PFSK-1 (cell line): ENCODE data around the gene KIF3A.

Experiments
- FOXP2 ChIP-seq: optimal IDR thresholded peaks from 2 replicates; pipeline ENCODE3; 2011; ENCODE audit warnings: borderline replicate concordance, control low read depth, inconsistent platforms; ENCODE audit not compliant: insufficient read depth; ENCODE audit errors: extremely low read length, extremely low read depth
- POLR2AphosphoS5 ChIP-seq: IDR thresholded peaks from 2 replicates; pipeline ENCODE4 v1.6.1; 2012; ENCODE audit warnings: low read depth, mild to moderate bottlenecking, control low read depth, low read length, moderate library complexity
- SIN3A ChIP-seq: IDR thresholded peaks from 2 replicates; pipeline ENCODE4 v1.6.1; 2012; ENCODE audit warnings: mild to moderate bottlenecking, low read length, moderate library complexity, borderline replicate concordance; ENCODE audit not compliant: insufficient read depth
- TAF1 ChIP-seq: IDR thresholded peaks from 2 replicates; pipeline ENCODE4 v1.6.1; 2012; ENCODE audit warnings: low read length, control low read depth, borderline replicate concordance; ENCODE audit not compliant: insufficient read depth
- TF ChIP-seq, protein P1 (sequence below), 2 experiments: IDR thresholded peaks; 2 replicates each; pipeline versions ENCODE4 v1.6.1 to v1.8.0; 2011 to 2012; ENCODE audit warnings: low read depth in 2 of 2, low read length in 2 of 2, control low read depth in 1 of 2, inconsistent platforms in 1 of 2, mild to moderate bottlenecking in 1 of 2, moderate library complexity in 1 of 2; ENCODE audit not compliant: insufficient read depth in 1 of 2

Gene KIF3A

GRCh38 chr5:132775476-132775961 is 38.2 kb upstream of the KIF3A start:
- TF ChIP-seq SIN3A (no peak), POLR2AphosphoS5 (no peak), FOXP2 (no peak), TAF1 (no peak)
- TF ChIP-seq, protein P1, sequence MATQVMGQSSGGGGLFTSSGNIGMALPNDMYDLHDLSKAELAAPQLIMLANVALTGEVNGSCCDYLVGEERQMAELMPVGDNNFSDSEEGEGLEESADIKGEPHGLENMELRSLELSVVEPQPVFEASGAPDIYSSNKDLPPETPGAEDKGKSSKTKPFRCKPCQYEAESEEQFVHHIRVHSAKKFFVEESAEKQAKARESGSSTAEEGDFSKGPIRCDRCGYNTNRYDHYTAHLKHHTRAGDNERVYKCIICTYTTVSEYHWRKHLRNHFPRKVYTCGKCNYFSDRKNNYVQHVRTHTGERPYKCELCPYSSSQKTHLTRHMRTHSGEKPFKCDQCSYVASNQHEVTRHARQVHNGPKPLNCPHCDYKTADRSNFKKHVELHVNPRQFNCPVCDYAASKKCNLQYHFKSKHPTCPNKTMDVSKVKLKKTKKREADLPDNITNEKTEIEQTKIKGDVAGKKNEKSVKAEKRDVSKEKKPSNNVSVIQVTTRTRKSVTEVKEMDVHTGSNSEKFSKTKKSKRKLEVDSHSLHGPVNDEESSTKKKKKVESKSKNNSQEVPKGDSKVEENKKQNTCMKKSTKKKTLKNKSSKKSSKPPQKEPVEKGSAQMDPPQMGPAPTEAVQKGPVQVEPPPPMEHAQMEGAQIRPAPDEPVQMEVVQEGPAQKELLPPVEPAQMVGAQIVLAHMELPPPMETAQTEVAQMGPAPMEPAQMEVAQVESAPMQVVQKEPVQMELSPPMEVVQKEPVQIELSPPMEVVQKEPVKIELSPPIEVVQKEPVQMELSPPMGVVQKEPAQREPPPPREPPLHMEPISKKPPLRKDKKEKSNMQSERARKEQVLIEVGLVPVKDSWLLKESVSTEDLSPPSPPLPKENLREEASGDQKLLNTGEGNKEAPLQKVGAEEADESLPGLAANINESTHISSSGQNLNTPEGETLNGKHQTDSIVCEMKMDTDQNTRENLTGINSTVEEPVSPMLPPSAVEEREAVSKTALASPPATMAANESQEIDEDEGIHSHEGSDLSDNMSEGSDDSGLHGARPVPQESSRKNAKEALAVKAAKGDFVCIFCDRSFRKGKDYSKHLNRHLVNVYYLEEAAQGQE (IDR thresholded peaks at IDR 0.05; ENCODE audit: insufficient read depth in 1 of 2, low read depth in 2 of 2, low read length in 2 of 2): no peak

DNA sequence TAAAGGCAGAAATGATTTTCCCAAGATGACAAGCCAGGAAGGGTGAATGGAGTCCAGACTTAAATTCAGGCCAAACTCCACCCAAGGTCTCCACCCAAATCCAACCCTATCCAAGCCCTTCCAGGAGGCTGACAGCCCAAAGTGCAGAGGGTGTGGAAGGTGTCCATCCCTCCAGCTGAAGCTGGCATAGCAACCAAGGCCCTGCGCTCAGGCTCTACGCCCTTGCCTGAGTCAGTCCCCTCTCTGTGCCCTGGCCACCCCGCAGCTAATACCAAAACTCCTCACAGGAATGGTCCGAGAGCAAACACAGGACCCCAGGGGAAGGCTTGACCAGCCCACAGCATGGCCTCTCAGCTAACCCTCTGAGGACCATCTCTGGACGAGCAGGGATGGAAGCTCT is 37.5 kb upstream of the KIF3A start:
- no peak for TF ChIP-seq POLR2AphosphoS5
- no peak for TF ChIP-seq SIN3A
- TF ChIP-seq TAF1: no peak
- no peak for TF ChIP-seq FOXP2

- TF ChIP-seq POLR2AphosphoS5: no peak
- TF ChIP-seq, protein P1 (IDR thresholded peaks at IDR 0.05; ENCODE audit: insufficient read depth in 1 of 2, low read depth in 2 of 2, low read length in 2 of 2): no peak
- no peak for TF ChIP-seq SIN3A
- TF ChIP-seq TAF1: no peak
- TF ChIP-seq FOXP2: no peak
Measured at GRCh38 chr5:132774406-132774805, 37.1 kb upstream of the KIF3A start.

GRCh38 chr5:132773601-132774355 is 36.4 kb upstream of the KIF3A start:
- TF ChIP-seq, protein P1 (IDR thresholded peaks at IDR 0.05; ENCODE audit: insufficient read depth in 1 of 2, low read depth in 2 of 2, low read length in 2 of 2): no peak
- no peak for TF ChIP-seq POLR2AphosphoS5
- no peak for TF ChIP-seq FOXP2
- TF ChIP-seq TAF1: no peak
- TF ChIP-seq SIN3A: no peak

DNA sequence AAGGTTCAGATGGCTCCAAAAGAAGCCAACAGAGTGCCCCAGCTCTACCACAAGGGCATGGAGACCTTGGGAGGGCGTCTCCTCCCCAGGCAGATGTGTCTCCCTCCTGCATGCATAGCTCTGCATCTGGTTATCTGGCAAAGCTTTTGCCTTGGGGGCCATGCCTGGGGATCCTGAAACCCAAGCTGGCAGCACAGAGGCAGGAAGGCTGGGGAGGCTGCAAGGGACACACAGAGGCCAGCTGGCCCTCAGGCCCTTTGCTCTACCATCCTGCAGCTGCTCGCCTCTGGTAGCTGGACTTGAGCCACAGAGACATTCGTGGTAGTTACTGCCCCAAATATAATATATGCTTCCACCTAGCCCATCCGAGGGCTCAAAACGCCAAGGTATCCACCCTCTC is 35.8 kb upstream of the KIF3A start:
- TF ChIP-seq SIN3A (no peak), POLR2AphosphoS5 (no peak), FOXP2 (no peak), TAF1 (no peak)
- TF ChIP-seq, protein P1 (IDR thresholded peaks at IDR 0.05; ENCODE audit: insufficient read depth in 1 of 2, low read depth in 2 of 2, low read length in 2 of 2): no peak
